GM10847 (cell line): ENCODE measurements around the gene VASN.

Source experiments
- POLR2A ChIP-seq: IDR thresholded peaks from 2 replicates; pipeline ENCODE4 v1.6.1; 2011; ENCODE audit not compliant: insufficient read length; ENCODE audit errors: extremely low read depth

The VASN gene

GRCh38 chr16:4383591-4384444, 12.2 kb downstream of the VASN start:
- TF ChIP-seq POLR2A: no peak

- no peak for TF ChIP-seq POLR2A
These were observed 12.9 kb downstream of the VASN start for GRCh38 chr16:4384509-4384942.

GRCh38 chr16:4385066-4385788, 13.6 kb downstream of the VASN start:
- TF ChIP-seq POLR2A: no peak

- TF ChIP-seq POLR2A: no peak
These were observed 14.3 kb downstream of the VASN start for GRCh38 chr16:4385789-4386450.

- no peak for TF ChIP-seq POLR2A
These were observed 14.8 kb downstream of the VASN start for GRCh38 chr16:4386451-4386805.

- no peak for TF ChIP-seq POLR2A
These were observed 15.4 kb downstream of the VASN start for GRCh38 chr16:4386951-4387565.

GRCh38 chr16:4387781-4388180, 16.1 kb downstream of the VASN start:
- TF ChIP-seq POLR2A: no peak

- no peak for TF ChIP-seq POLR2A
These were observed 16.8 kb downstream of the VASN start for GRCh38 chr16:4388271-4389021.

- TF ChIP-seq POLR2A: no peak
These were observed 17.7 kb downstream of the VASN start for GRCh38 chr16:4389051-4389955.

GRCh38 chr16:4390266-4391260, 18.9 kb downstream of the VASN start:
- TF ChIP-seq POLR2A: no peak

- TF ChIP-seq POLR2A: no peak
These were observed 20.2 kb downstream of the VASN start for GRCh38 chr16:4391631-4392381.
